Sigmoid colon (tissue), 4 donors: ENCODE results near the gene PLCB1.

Experiments used
- CTCF ChIP-seq, 4 experiments: fragments of 450-650 bp in 3 of 4; fragments of 200-600 bp in 1 of 4; IDR thresholded peaks; one replicate each; pipeline ENCODE4 v1.5.1; 2016 to 2019; ENCODE audit warnings: antibody characterized with exemption in 4 of 4, mild to moderate bottlenecking in 3 of 4, moderate library complexity in 2 of 4
- EP300 ChIP-seq, 4 donors: sonication (generic); formaldehyde crosslinking; IDR thresholded peaks; one replicate each; pipeline ENCODE4 v1.6.1; 2017; ENCODE audit warnings: antibody characterized with exemption in 4 of 4
- POLR2A ChIP-seq, 2 donors: fragments of 450-650 bp; IDR thresholded peaks; one replicate each; pipeline ENCODE4 v1.6.1; 2016; ENCODE audit warnings: antibody characterized with exemption in 2 of 2, mild to moderate bottlenecking in 2 of 2, moderate library complexity in 2 of 2
- POLR2AphosphoS5 ChIP-seq, 4 donors: sonication (generic); formaldehyde crosslinking; IDR thresholded peaks; one replicate each; pipeline ENCODE4 v1.6.1; 2017; ENCODE audit warnings: antibody characterized with exemption in 4 of 4

- TF ChIP-seq CTCF (IDR thresholded peaks at IDR 0.05) = no peak
- TF ChIP-seq POLR2A (IDR thresholded peaks at IDR 0.05) = no peak
- TF ChIP-seq POLR2AphosphoS5 (IDR thresholded peaks at IDR 0.05) = no peak
- no peak for TF ChIP-seq EP300 (IDR thresholded peaks at IDR 0.05)
Measured at GRCh38 chr20:8372824-8373380, 240.8 kb downstream of the PLCB1 start.
